B cell (primary cell): ENCODE results near the gene PCDH9.

Source experiments
- CTCF ChIP-seq: fragments of 200-600 bp; IDR thresholded peaks from one replicate; pipeline ENCODE4 v1.8.0; 2022; ENCODE audit warnings: antibody characterized with exemption, mild to moderate bottlenecking
- EZH2 ChIP-seq: IDR thresholded peaks from 2 replicates; pipeline ENCODE4 v1.6.1; 2012; ENCODE audit warnings: borderline replicate concordance, low read depth, mild to moderate bottlenecking, moderate library complexity, low read length; ENCODE audit not compliant: insufficient read depth, poor library complexity, severe bottlenecking

DNA sequence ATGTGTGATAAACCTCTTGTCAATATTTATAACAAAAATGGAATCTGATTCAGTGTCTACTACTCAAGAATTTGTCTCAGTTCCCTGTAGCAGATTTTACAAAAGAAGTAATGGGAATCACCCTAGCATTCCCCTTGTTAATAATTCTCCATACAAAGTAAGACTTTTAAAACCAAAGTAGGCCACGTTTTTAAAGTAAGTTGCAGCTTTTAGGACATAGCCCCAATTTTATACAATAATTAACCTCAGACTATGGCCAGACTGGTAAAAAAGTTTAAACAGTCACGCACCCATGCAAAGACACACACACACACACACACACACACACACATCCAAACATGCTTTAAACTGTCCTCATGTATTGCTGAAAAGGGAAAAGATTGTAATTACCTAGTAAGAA lies 589.9 kb downstream of the PCDH9 start:
- TF ChIP-seq CTCF (no peak), EZH2 (no peak)
